Ovary (tissue), 3 donors: Measurements from ENCODE around the gene PCDH15.

Experiments
- CTCF ChIP-seq, 3 donors: fragments of 450-650 bp in 2 of 3; fragments of 200-600 bp in 1 of 3; IDR thresholded peaks; one replicate each; pipeline versions ENCODE4 v1.5.1 to v1.8.0; 2016 to 2022; ENCODE audit warnings: antibody characterized with exemption in 3 of 3, mild to moderate bottlenecking in 1 of 3
- POLR2A ChIP-seq: fragments of 450-650 bp; IDR thresholded peaks from one replicate; pipeline ENCODE4 v1.6.1; 2017; ENCODE audit warnings: antibody characterized with exemption, mild to moderate bottlenecking, moderate library complexity
- donor health status: DM: no; HTN: no; CAD: no.

- TF ChIP-seq POLR2A (no peak), CTCF (IDR thresholded peaks at IDR 0.05) (no peak)
Observed at GRCh38 chr10:54487743-54488142, 313.3 kb downstream of the PCDH15 start.
